H1 (cell line): ENCODE results near the gene PMM1. TPM values are rescaled to one million over a fixed set of nuclear protein-coding genes. Genes with fewer than 3 reads are reported as not detected.

Experiments used
- CTCF ChIA-PET: fragments of 300-600 bp; sonication (Branson Sonifier 250); formaldehyde crosslinking; loops from one replicate; lab custom pipeline; 2021; ENCODE audit not compliant: partially characterized antibody; lab: Charles Lee
- POLR2A ChIA-PET: fragments of 300-600 bp; sonication (Branson Sonifier 250); formaldehyde crosslinking; loops from one replicate; lab custom pipeline; 2021; ENCODE audit warnings: inconsistent platforms; ENCODE audit not compliant: partially characterized antibody; lab: Charles Lee
- DNase-seq, 2 experiments: peaks; one replicate each; pipeline versions ENCODE4 v3.0.0 to v3.0.0-alpha.2; 2010 to 2022; ENCODE audit warnings: low spot score in 2 of 2, low read depth in 1 of 2, mixed read lengths in 1 of 2
- FAIRE-seq: peaks from 2 replicates; lab custom pipeline; 2011; peaks lifted over from hg19 to GRCh38; lab: Jason Lieb, UNC
- H2AFZ ChIP-seq: 2 replicates; pipeline ENCODE4 v1.8.1; 2012; ENCODE audit warnings: low read length, inconsistent platforms
- H2AK5ac ChIP-seq: 2 replicates; pipeline ENCODE4 v1.6.1; 2013; ENCODE audit warnings: low read depth, low read length
- H2BK120ac ChIP-seq: replicated peaks from 2 replicates; pipeline ENCODE3; 2013; ENCODE audit warnings: low read depth, low read length, inconsistent platforms
- H2BK12ac ChIP-seq: 2 replicates; pipeline ENCODE4 v1.6.1; 2013; ENCODE audit warnings: low read depth, low read length
- H2BK15ac ChIP-seq: 2 replicates; pipeline ENCODE4 v1.6.1; 2013; ENCODE audit warnings: low read length
- H2BK20ac ChIP-seq: 2 replicates; pipeline ENCODE4 v1.6.1; 2013; ENCODE audit warnings: low read length
- H2BK5ac ChIP-seq: 2 replicates; pipeline ENCODE4 v1.6.1; 2013; ENCODE audit warnings: low read depth, low read length
- H3K14ac ChIP-seq: 2 replicates; pipeline ENCODE4 v1.6.1; 2013; ENCODE audit warnings: inconsistent platforms; ENCODE audit not compliant: insufficient read length
- H3K18ac ChIP-seq: 2 replicates; pipeline ENCODE4 v1.6.1; 2013; ENCODE audit warnings: low read length; ENCODE audit errors: extremely low read depth
- H3K23ac ChIP-seq: 2 replicates; pipeline ENCODE4 v1.6.1; 2013; ENCODE audit warnings: inconsistent platforms; ENCODE audit not compliant: insufficient read length
- H3K23me2 ChIP-seq: 2 replicates; pipeline ENCODE4 v1.6.1; 2013; ENCODE audit warnings: low read depth, low read length
- H3K27ac ChIP-seq: 2 replicates; pipeline ENCODE4 v1.6.1; 2011; ENCODE audit warnings: low read depth, low read length, inconsistent platforms
- H3K27me3 ChIP-seq, 4 experiments: replicated peaks in 1 of 4; 1 replicate in 1 of 4; 2 replicates in 3 of 4; pipeline versions ENCODE4 v1.6.1 to v1.8.1; 2011 to 2013; ENCODE audit warnings: low read length in 3 of 4, mild to moderate bottlenecking in 3 of 4, inconsistent platforms in 2 of 4, mixed read lengths in 2 of 4, moderate library complexity in 1 of 4; ENCODE audit not compliant: control insufficient read depth in 3 of 4, insufficient read depth in 3 of 4; ENCODE audit errors: extremely low read depth in 1 of 4
- H3K36me3 ChIP-seq, 4 experiments: 2 replicates each; pipeline versions ENCODE4 v1.6.1 to v1.8.1; 2011 to 2013; ENCODE audit warnings: mild to moderate bottlenecking in 4 of 4, low read length in 3 of 4, moderate library complexity in 2 of 4, control low read depth in 1 of 4, inconsistent platforms in 1 of 4; ENCODE audit not compliant: insufficient read depth in 4 of 4, control insufficient read depth in 2 of 4
- H3K4ac ChIP-seq: replicated peaks from 2 replicates; pipeline ENCODE3; 2013; ENCODE audit warnings: low read length, low read depth, mixed read lengths, inconsistent platforms; ENCODE audit not compliant: insufficient read length
- H3K4me1 ChIP-seq, 4 experiments: replicated peaks in 1 of 4; 1 replicate in 1 of 4; 2 replicates in 3 of 4; pipeline versions ENCODE4 v1.6.1 to v1.8.1; 2011 to 2013; ENCODE audit warnings: low read length in 3 of 4, inconsistent platforms in 2 of 4, mixed read lengths in 1 of 4; ENCODE audit not compliant: insufficient read depth in 4 of 4, control insufficient read depth in 3 of 4
- H3K4me2 ChIP-seq, 2 experiments: 2 replicates each; pipeline versions ENCODE4 v1.6.1 to v1.8.1; 2011 to 2013; ENCODE audit warnings: low read depth in 2 of 2, low read length in 2 of 2, control low read depth in 1 of 2, inconsistent platforms in 1 of 2, mild to moderate bottlenecking in 1 of 2; ENCODE audit not compliant: insufficient read depth in 1 of 2
- H3K4me3 ChIP-seq, 4 experiments: fragments of 200-600, 300-600 bp in 1 of 4; sonication (generic), shearing (Covaris generic), sonication (Bioruptor Twin) in 1 of 4; 2 replicates each; pipeline versions ENCODE4 v1.5.1 to v1.8.1; 2011 to 2016; ENCODE audit warnings: low read length in 4 of 4, low read depth in 3 of 4, control low read depth in 2 of 4, inconsistent platforms in 2 of 4, mild to moderate bottlenecking in 2 of 4, mixed read lengths in 1 of 4, moderate library complexity in 1 of 4; ENCODE audit not compliant: insufficient read depth in 2 of 4; ENCODE audit errors: extremely low read depth in 1 of 4
- H3K56ac ChIP-seq: replicated peaks from 2 replicates; pipeline ENCODE3; 2013; ENCODE audit warnings: low read depth, mild to moderate bottlenecking, mixed read lengths, low read length, inconsistent platforms; ENCODE audit not compliant: insufficient read length
- H3K79me1 ChIP-seq: 2 replicates; pipeline ENCODE4 v1.6.1; 2013; ENCODE audit warnings: low read depth, low read length, control low read depth
- H3K79me2 ChIP-seq, 2 experiments: 2 replicates each; pipeline versions ENCODE4 v1.6.1 to v1.8.1; 2012 to 2013; ENCODE audit warnings: low read length in 2 of 2, mild to moderate bottlenecking in 2 of 2, inconsistent platforms in 1 of 2; ENCODE audit not compliant: insufficient read depth in 2 of 2, control insufficient read depth in 1 of 2
- H3K9ac ChIP-seq, 4 experiments: replicated peaks in 1 of 4; 1 replicate in 1 of 4; 2 replicates in 3 of 4; pipeline versions ENCODE4 v1.6.1 to v1.8.1; 2011 to 2013; ENCODE audit warnings: low read depth in 3 of 4, low read length in 3 of 4, control low read depth in 2 of 4, mild to moderate bottlenecking in 2 of 4, moderate library complexity in 2 of 4, inconsistent platforms in 1 of 4; ENCODE audit errors: extremely low read depth in 1 of 4
- H3K9me3 ChIP-seq, 2 experiments: 2 replicates each; pipeline versions ENCODE4 v1.6.1 to v1.8.1; 2012 to 2013; ENCODE audit warnings: mild to moderate bottlenecking in 2 of 2, moderate library complexity in 2 of 2, control low read depth in 1 of 2, inconsistent platforms in 1 of 2, low read depth in 1 of 2, low read length in 1 of 2, mixed read lengths in 1 of 2; ENCODE audit not compliant: insufficient read depth in 2 of 2
- H4K20me1 ChIP-seq, 2 experiments: replicated peaks in 1 of 2; 2 replicates each; pipeline versions ENCODE3 to v1.8.1; 2011 to 2013; ENCODE audit warnings: inconsistent platforms in 2 of 2, low read length in 2 of 2, mild to moderate bottlenecking in 1 of 2; ENCODE audit not compliant: insufficient read depth in 2 of 2, control insufficient read depth in 1 of 2
- H4K5ac ChIP-seq: 2 replicates; pipeline ENCODE4 v1.6.1; 2013; ENCODE audit warnings: low read length, low read depth, mixed read lengths, inconsistent platforms; ENCODE audit not compliant: insufficient read length
- H4K8ac ChIP-seq: 2 replicates; pipeline ENCODE4 v1.8.0; 2013; ENCODE audit warnings: mild to moderate bottlenecking, moderate library complexity, low read length, inconsistent platforms; ENCODE audit not compliant: insufficient read depth; ENCODE audit errors: extremely low read depth
- H4K91ac ChIP-seq: replicated peaks from 2 replicates; pipeline ENCODE3; 2013; ENCODE audit warnings: low read length, mixed read lengths, inconsistent platforms; ENCODE audit not compliant: insufficient read length
- GABPA ChIP-seq: IDR thresholded peaks from 2 replicates; pipeline ENCODE4 v1.6.1; 2011; ENCODE audit warnings: mild to moderate bottlenecking, low read length, moderate library complexity, borderline replicate concordance; ENCODE audit not compliant: insufficient read depth
- KDM4A ChIP-seq: IDR thresholded peaks from one replicate; pipeline ENCODE4 v1.7.1; 2012; ENCODE audit warnings: low read depth, mild to moderate bottlenecking, moderate library complexity, low read length, inconsistent platforms; ENCODE audit not compliant: severe bottlenecking
- SRF ChIP-seq: IDR thresholded peaks from 2 replicates; pipeline ENCODE4 v1.6.1; 2011; ENCODE audit warnings: mild to moderate bottlenecking, low read depth, low read length, moderate library complexity
- TCF12 ChIP-seq: IDR thresholded peaks from 2 replicates; pipeline ENCODE4 v1.6.1; 2011; ENCODE audit warnings: low read depth, mild to moderate bottlenecking, low read length
- whole genome bisulfite sequencing, 2 experiments: shearing (Covaris generic) in 1 of 2; methylation state at CpG; one replicate each; pipeline versions ENCODE4 v1.1.6 to v1.1.7; 2013 to 2015; ENCODE audit warnings: low lambda C conversion rate in 2 of 2, mixed read lengths in 2 of 2, inconsistent platforms in 1 of 2, low coverage in 1 of 2, missing lambda C conversion rate in 1 of 2; ENCODE audit not compliant: insufficient replicate concordance in 2 of 2, insufficient coverage in 1 of 2, insufficient read length in 1 of 2; ENCODE audit errors: extremely low coverage in 1 of 2, missing lambda C conversion rate in 1 of 2; 5-methylcytosine and 5-hydroxymethylcytosine counted together
- polyA plus RNA-seq, 7 experiments: library from polyadenylated mRNA; depleted of rRNA in 3 of 7; stranded (reverse) in 5 of 7; unstranded in 2 of 7; fragments of >200 nt in 5 of 7; fragments of 200-250 nt in 2 of 7; gene quantifications; 1 replicate in 5 of 7; 2 replicates in 1 of 7; 4 replicates in 1 of 7; pipeline versions ENCODE4 v1.2.1 to v1.2.3, GENCODE V29; 2011 to 2013; ENCODE audit warnings: missing spikeins in 2 of 7, mixed read lengths in 2 of 7
- total RNA-seq: library from RNA; stranded (reverse); fragmentation: NEBNext Ultra II Directional; extraction: Animal tissue kit (Norgen Biotek cat#: 25700); gene quantifications from 2 replicates; pipeline ENCODE4 v1.2.1, GENCODE V29; 2021

The PMM1 gene
- total and polyA plus RNA-seq, 2 of the 8 experiments (the other 6 are each of a cell fraction or from before 2014, with no cell fraction given) = 11.3 to 20.0 TPM

- Histone ChIP-seq H3K27me3 (no peaks in the 10 kb centered on the region), H3K23ac (no peak overlapping the region), H4K91ac (no peak overlapping the region), H3K9me3 (no peaks in the 10 kb centered on the region), H3K4ac (no peak overlapping the region), H2BK12ac (no peak overlapping the region), H3K14ac (no peak overlapping the region), H3K23me2 (no peaks in the 10 kb centered on the region), H4K20me1 (no peaks in the 10 kb centered on the region), H3K79me1 (no peaks in the 10 kb centered on the region; the same call in 1 of the 2 replicates), H3K56ac (no peak overlapping the region), H2BK20ac (no peak overlapping the region), H2BK5ac (no peak overlapping the region), H2BK120ac (no peak overlapping the region), H2BK15ac (0 out of 2 replicates have a peak overlapping the region, but pooled peaks have one; percentile 53), H3K18ac (no peak overlapping the region), H3K4me2 (no peak overlapping the region), H3K9ac (no peak overlapping the region), H3K79me2 (no peaks in the 10 kb centered on the region), H3K4me1 (peaks cover 0 to 2% (median 1%) of the 10 kb centered on the region in 4 experiments; a peak in 3 of 7 replicates), H4K8ac (no peak overlapping the region), H3K4me3 (no peak overlapping the region), H3K36me3 (no peaks in the 10 kb centered on the region), H2AK5ac (no peak overlapping the region), H2AFZ (no peak overlapping the region), H3K27ac (no peak overlapping the region), H4K5ac (no peak overlapping the region)
- DNase-seq (no peak), FAIRE-seq (no peak)
- WGBS, 2 experiments = 86% methylated on average over 10 of the region's 11 CpGs; no CpG with 5 or more reads in 1 of the 2 experiments
- no peak for TF ChIP-seq GABPA
- no peak for TF ChIP-seq TCF12
- no peak for TF ChIP-seq KDM4A
- TF ChIP-seq SRF = no peak
- ChIA-PET POLR2A (interaction anchor here (1.6 kb wide), 1 partner anchor 8 kb away, joined by 3 read pairs; the partner anchor contains the start of gene POLR3H), CTCF (interaction anchor here (0.6 to 7.4 kb wide), 9 partner anchors 9 to 46 kb away, joined by 3 to 46 read pairs (median 8); partner anchors contain the start of gene CSDC2)
Observed at GRCh38 chr22:41551877-41552582, 37.6 kb downstream of the PMM1 start.
